ENCODE measurements around the gene MCC. TPM values are rescaled to one million over a fixed set of nuclear protein-coding genes. Genes with fewer than 3 reads are reported as not detected.

MCC gene
- total RNA-seq, 1 donor from 2014 or later = 2.5 TPM

- Histone ChIP-seq H2AFZ (replicated peaks) (no peak overlapping the region), H3K4me1 (peaks cover 27% of the 10 kb centered on the region), H3K79me2 (ENCODE audit: low read depth) (no peaks in the 10 kb centered on the region), H4K20me1 (ENCODE audit: low read depth) (peaks cover 36% of the 10 kb centered on the region), H3K9me3 (ENCODE audit: low read depth) (no peaks in the 10 kb centered on the region), H3K27me3 (peaks cover 97% of the 10 kb centered on the region), H3K36me3 (no peaks in the 10 kb centered on the region), H3F3A (ENCODE audit: low read depth) (peaks cover 20% of the 10 kb centered on the region), H3K4me2 (no peak overlapping the region), H3K4me3 (no peak overlapping the region), H3K9ac (no peak overlapping the region), H3K27ac (no peak overlapping the region)
- TF ChIP-seq EZH2 (IDR thresholded peaks at IDR 0.05) (no peak), CTCF (IDR thresholded peaks at IDR 0.05) (no peak), EZH2phosphoT487 (IDR thresholded peaks at IDR 0.05) (no peak)
- Mint-ChIP-seq H3K4me1 (peaks cover 44% of the 10 kb centered on the region), H3K4me3 (no peak overlapping the region), H3K36me3 (no peaks in the 10 kb centered on the region), H3K9me3 (peaks cover 8% of the 10 kb centered on the region), H3K27me3 (ENCODE audit: insufficient read depth, low read depth) (peaks cover 19% of the 10 kb centered on the region), H3K27ac (no peak overlapping the region)
- DNase-seq (ENCODE audit: low spot score) = no peak
Observed at GRCh38 chr5:113205323-113205722, 282.9 kb downstream of the MCC start.

GRCh38 chr5:113204525-113205161, 283.6 kb downstream of the MCC start:
- Mint-ChIP-seq H3K36me3 (no peaks in the 10 kb centered on the region), H3K27ac (no peak overlapping the region), H3K27me3 (ENCODE audit: insufficient read depth, low read depth) (peaks cover 17% of the 10 kb centered on the region), H3K4me3 (no peak overlapping the region), H3K4me1 (peaks cover 50% of the 10 kb centered on the region), H3K9me3 (peaks cover 2% of the 10 kb centered on the region)
- Histone ChIP-seq H3K4me2 (no peak overlapping the region), H3F3A (ENCODE audit: low read depth) (peaks cover 20% of the 10 kb centered on the region), H3K9ac (no peak overlapping the region), H3K27me3 (peaks cover 97% of the 10 kb centered on the region), H2AFZ (replicated peaks) (no peak overlapping the region), H3K9me3 (ENCODE audit: low read depth) (no peaks in the 10 kb centered on the region), H3K4me1 (peaks cover 28% of the 10 kb centered on the region), H3K27ac (no peak overlapping the region), H3K79me2 (ENCODE audit: low read depth) (no peaks in the 10 kb centered on the region), H4K20me1 (ENCODE audit: low read depth) (peaks cover 39% of the 10 kb centered on the region), H3K4me3 (no peak overlapping the region), H3K36me3 (no peaks in the 10 kb centered on the region)
- DNase-seq (ENCODE audit: low spot score) = no peak
- no peak for TF ChIP-seq EZH2phosphoT487 (IDR thresholded peaks at IDR 0.05)
- TF ChIP-seq CTCF (IDR thresholded peaks at IDR 0.05) = no peak
- TF ChIP-seq EZH2 (IDR thresholded peaks at IDR 0.05) = no peak

- Histone ChIP-seq H3F3A (ENCODE audit: low read depth) (peaks cover 20% of the 10 kb centered on the region), H3K27me3 (peaks cover 90% of the 10 kb centered on the region), H3K27ac (no peak overlapping the region), H3K36me3 (no peaks in the 10 kb centered on the region), H3K4me3 (no peak overlapping the region), H4K20me1 (ENCODE audit: low read depth) (peaks cover 44% of the 10 kb centered on the region), H3K4me2 (peak overlapping the region; percentile 68), H3K79me2 (ENCODE audit: low read depth) (no peaks in the 10 kb centered on the region), H3K9ac (no peak overlapping the region), H3K9me3 (ENCODE audit: low read depth) (no peaks in the 10 kb centered on the region), H2AFZ (replicated peaks) (no peak overlapping the region), H3K4me1 (peaks cover 34% of the 10 kb centered on the region)
- Mint-ChIP-seq H3K4me3 (no peak overlapping the region), H3K36me3 (no peaks in the 10 kb centered on the region), H3K9me3 (no peaks in the 10 kb centered on the region), H3K27me3 (ENCODE audit: insufficient read depth, low read depth) (peaks cover 15% of the 10 kb centered on the region), H3K27ac (no peak overlapping the region), H3K4me1 (peaks cover 56% of the 10 kb centered on the region)
- no peak for DNase-seq (ENCODE audit: low spot score)
- no peak for TF ChIP-seq EZH2phosphoT487 (IDR thresholded peaks at IDR 0.05)
Observed at GRCh38 chr5:113203916-113204315, 284.3 kb downstream of the MCC start.
